Aorta (tissue), 5 donors: Measurements from ENCODE around the gene CACNA1B. TPM values are rescaled to one million over a fixed set of nuclear protein-coding genes. Genes with fewer than 3 reads are reported as not detected.
"Not testable (repeated sequence)": the region's sequence is repeated elsewhere in the genome, so short reads cannot be mapped to it uniquely, and the experiment has no call there.

ENCODE experiments used
- ATAC-seq: fragments of 200-7000 bp; cut with Tn5 transposase; one replicate; pipeline ENCODE4 v1.9.1; 2022; ENCODE audit warnings: moderate library complexity; ENCODE audit not compliant: low FRiP score
- DNase-seq, 2 donors: peaks; one replicate each; pipeline ENCODE4 v3.0.0-alpha.2; 2020
- H3K27ac ChIP-seq, 2 donors: one replicate each; pipeline ENCODE4 v1.5.1; 2013; ENCODE audit warnings: low read length in 2 of 2, mild to moderate bottlenecking in 2 of 2, moderate library complexity in 2 of 2, control low read depth in 1 of 2, inconsistent platforms in 1 of 2, low read depth in 1 of 2
- H3K27me3 ChIP-seq, 2 donors: one replicate each; pipeline ENCODE4 v1.6.1; 2013; ENCODE audit warnings: control low read depth in 1 of 2, low read length in 1 of 2, mild to moderate bottlenecking in 1 of 2, moderate library complexity in 1 of 2; ENCODE audit not compliant: insufficient read depth in 2 of 2, control insufficient read depth in 1 of 2
- H3K36me3 ChIP-seq, 2 donors: one replicate each; pipeline ENCODE4 v1.6.1; 2013; ENCODE audit warnings: control low read depth in 1 of 2, low read length in 1 of 2, mild to moderate bottlenecking in 1 of 2; ENCODE audit not compliant: insufficient read depth in 2 of 2, control insufficient read depth in 1 of 2
- H3K4me1 ChIP-seq, 2 donors: one replicate each; pipeline ENCODE4 v1.6.1; 2013; ENCODE audit warnings: low read length in 2 of 2, control low read depth in 1 of 2, mild to moderate bottlenecking in 1 of 2, moderate library complexity in 1 of 2; ENCODE audit not compliant: insufficient read depth in 2 of 2, control insufficient read depth in 1 of 2
- H3K4me3 ChIP-seq, 2 donors: one replicate each; pipeline ENCODE4 v1.5.1; 2013; ENCODE audit warnings: low read length in 2 of 2, control low read depth in 1 of 2, mild to moderate bottlenecking in 1 of 2
- H3K9me3 ChIP-seq: one replicate; pipeline ENCODE4 v1.6.1; 2013; ENCODE audit warnings: mild to moderate bottlenecking, low read length; ENCODE audit not compliant: control insufficient read depth
- WGBS, 2 donors: extraction: QIAGEN DNeasy Blood & Tissue Kit; methylation state at CpG; one replicate each; pipeline ENCODE4 v1.1.7; 2013; 5-methylcytosine and 5-hydroxymethylcytosine counted together
- intact Hi-C, 2 donors: fragments of 100-400 bp; cut with DNase I; formaldehyde crosslinking; loops; one replicate each; pipeline versions ENCODE4 v1.14.2 to v1.15.0; 2022
- polyA plus RNA-seq, 2 donors: library from polyadenylated mRNA; stranded (reverse); fragments of 200-250 nt; gene quantifications; one replicate each; pipeline ENCODE4 v1.2.3, GENCODE V29; 2013
- total RNA-seq, 2 donors: library from RNA; stranded (reverse); fragmentation: NEBNext Ultra II Directional; extraction: Animal tissue kit (Norgen Biotek cat#: 25700); gene quantifications; one replicate each; pipeline ENCODE4 v1.2.1, GENCODE V29; 2021
- donor health status: healthy with polysubstance abuse.
- donor health status: Bipolar disorder and iron deficiency.
- donor health status: DM: no; HTN: no; CAD: no.
- donor health status: DM: no; HTN: no; CAD: no.
- donor health status: DM: yes; HTN: yes; CAD: no.

Gene CACNA1B
- total and polyA plus RNA-seq, 4 donors, result under 0.01 to 0.05 (median 0.03) TPM; not detected in 1

GRCh38 chr9:138107039-138107438, 229.5 kb downstream of the CACNA1B start:
- H3K4me1 ChIP-seq, ATAC-seq, H3K36me3 ChIP-seq, H3K9me3 ChIP-seq, H3K27me3 ChIP-seq, H3K4me3 ChIP-seq, DNase-seq, intact Hi-C loops, H3K27ac ChIP-seq: not testable (repeated sequence)
- 88 to 90% methylated on average over 3 of the region's 3 CpGs for WGBS, 2 donors

GRCh38 chr9:138111607-138112006, 234.0 kb downstream of the CACNA1B start:
- Histone ChIP-seq H3K4me3 (no peak overlapping the region), H3K4me1 (no peaks in the 10 kb centered on the region), H3K27me3 (no peaks in the 10 kb centered on the region), H3K9me3 (no peaks in the 10 kb centered on the region), H3K27ac (no peak overlapping the region), H3K36me3 (no peaks in the 10 kb centered on the region)
- ATAC-seq (no peak), DNase-seq (no peak)
- intact Hi-C loops, result no loop called here
- WGBS, 2 donors, result 85 to 92% methylated on average over 9 of the region's 9 CpGs

- ATAC-seq (no peak), DNase-seq (no peak)
- H3K27ac ChIP-seq, result no peak overlapping the region
- H3K27me3 ChIP-seq, result no peaks in the 10 kb centered on the region
- no peaks in the 10 kb centered on the region for H3K4me1 ChIP-seq
- no peaks in the 10 kb centered on the region for H3K9me3 ChIP-seq
- H3K4me3 ChIP-seq, result no peak overlapping the region
- no peaks in the 10 kb centered on the region for H3K36me3 ChIP-seq
- 86 to 87% methylated on average over 16 of the region's 16 CpGs for WGBS, 2 donors
- intact Hi-C loops, result no loop called here
Observed at GRCh38 chr9:138112090-138112748, 234.6 kb downstream of the CACNA1B start.

GRCh38 chr9:138112791-138113600, 235.4 kb downstream of the CACNA1B start:
- Histone ChIP-seq H3K27ac (no peak overlapping the region), H3K4me1 (no peaks in the 10 kb centered on the region), H3K27me3 (no peaks in the 10 kb centered on the region), H3K9me3 (no peaks in the 10 kb centered on the region), H3K36me3 (no peaks in the 10 kb centered on the region), H3K4me3 (no peak overlapping the region)
- DNase-seq (no peak), ATAC-seq (no peak)
- WGBS, 2 donors, result 89% methylated on average over 36 of the region's 36 CpGs
- intact Hi-C loops, result no loop called here

GRCh38 chr9:138113701-138114325, 236.2 kb downstream of the CACNA1B start:
- H3K9me3 ChIP-seq, ATAC-seq, DNase-seq, H3K27me3 ChIP-seq, H3K36me3 ChIP-seq, H3K27ac ChIP-seq, intact Hi-C loops, H3K4me3 ChIP-seq, H3K4me1 ChIP-seq: not testable (repeated sequence)
- WGBS, 2 donors, result 87 to 89% methylated on average over 23 of the region's 23 CpGs

- 80 to 83% methylated on average over 10 of the region's 10 CpGs for WGBS, 2 donors
- DNase-seq (no peak), ATAC-seq (no peak)
- no peaks in the 10 kb centered on the region for H3K4me1 ChIP-seq
- H3K9me3 ChIP-seq, result no peaks in the 10 kb centered on the region
- intact Hi-C loops, result no loop called here
- no peak overlapping the region for H3K27ac ChIP-seq
- H3K4me3 ChIP-seq, result no peak overlapping the region
- H3K27me3 ChIP-seq, result no peaks in the 10 kb centered on the region
- H3K36me3 ChIP-seq, result no peaks in the 10 kb centered on the region
Observed at GRCh38 chr9:138114501-138115245, 237.1 kb downstream of the CACNA1B start.

- Histone ChIP-seq H3K27me3 (no peaks in the 10 kb centered on the region), H3K27ac (no peak overlapping the region), H3K36me3 (no peaks in the 10 kb centered on the region), H3K4me3 (no peak overlapping the region), H3K4me1 (no peaks in the 10 kb centered on the region), H3K9me3 (no peaks in the 10 kb centered on the region)
- WGBS, 2 donors, result 88% methylated on average over 7 of the region's 7 CpGs
- ATAC-seq (no peak), DNase-seq (no peak)
- intact Hi-C loops, result no loop called here
Observed at GRCh38 chr9:138115506-138115905, 237.9 kb downstream of the CACNA1B start.

- DNase-seq (no peak), ATAC-seq (no peak)
- Histone ChIP-seq H3K9me3 (no peaks in the 10 kb centered on the region), H3K27ac (no peak overlapping the region), H3K4me3 (no peak overlapping the region), H3K27me3 (no peaks in the 10 kb centered on the region), H3K4me1 (no peaks in the 10 kb centered on the region), H3K36me3 (no peaks in the 10 kb centered on the region)
- intact Hi-C loops, result no loop called here
- 77 to 84% methylated on average over 6 of the region's 6 CpGs for WGBS, 2 donors
Observed at GRCh38 chr9:138116521-138116920, 238.9 kb downstream of the CACNA1B start.
